HG03439 (cell line): ENCODE data around the gene CASP1.

ENCODE experiments used
- ATAC-seq: cut with Tn5 transposase; IDR thresholded peaks from one replicate; pipeline ENCODE4 v1.9.1; 2021; ENCODE audit warnings: mild to moderate bottlenecking, moderate library complexity; ENCODE audit not compliant: unreplicated experiment

CASP1 gene

DNA sequence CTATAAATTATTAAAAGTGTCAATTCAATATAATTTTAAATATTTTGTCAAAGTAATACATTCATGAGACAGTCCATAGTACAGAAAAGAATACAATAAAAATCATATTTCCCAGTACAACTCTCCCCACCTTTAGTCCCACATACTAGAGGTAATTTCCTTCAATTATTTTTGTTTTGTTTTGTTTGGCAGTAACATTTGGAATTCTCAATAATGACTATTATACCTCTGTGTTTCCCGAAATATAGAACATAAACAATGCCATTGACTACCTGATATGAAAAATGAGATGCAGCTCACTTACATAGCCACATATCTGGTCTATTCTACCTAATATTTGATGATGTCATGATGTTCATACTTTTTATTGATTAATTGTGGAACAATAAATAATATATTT lies 42.2 kb downstream of the CASP1 start:
- ATAC-seq: no peak

DNA sequence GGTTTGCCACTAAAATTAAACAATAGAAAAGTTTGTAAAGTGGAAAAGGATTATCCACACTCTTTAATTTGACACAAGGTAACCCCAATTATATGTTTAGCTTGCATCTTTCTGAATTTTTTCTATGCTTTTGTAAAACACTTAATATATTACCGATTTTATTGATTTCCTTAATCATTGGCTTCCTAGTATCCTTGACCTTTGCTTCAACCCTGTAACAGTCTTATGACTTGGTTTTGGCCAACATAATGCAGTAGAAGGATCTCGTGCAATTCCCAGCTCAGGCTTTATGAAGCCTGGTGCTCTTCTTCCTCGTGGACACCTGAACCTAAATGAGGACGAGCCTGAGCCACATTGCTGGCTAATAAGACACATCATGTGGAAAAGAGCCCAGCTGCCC lies 43.0 kb downstream of the CASP1 start:
- ATAC-seq: no peak

DNA sequence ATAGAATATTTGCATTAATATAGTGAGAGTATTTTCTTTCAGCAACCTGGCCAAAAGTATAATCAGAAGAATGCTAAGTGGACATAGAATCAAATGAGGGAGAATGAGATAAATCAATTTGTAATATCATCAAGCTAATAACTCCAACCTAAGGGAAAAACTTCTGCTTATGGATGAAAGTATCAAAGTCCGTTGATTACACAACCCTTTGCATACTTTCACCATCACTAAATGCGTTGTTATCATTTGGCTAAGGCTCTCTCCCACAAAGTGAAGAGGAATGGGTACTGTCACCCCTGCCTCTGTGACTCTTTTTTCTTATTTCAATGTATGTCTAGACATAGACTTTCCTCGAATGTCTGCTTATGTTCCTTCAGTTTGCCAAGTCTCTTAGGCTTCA lies 50.1 kb downstream of the CASP1 start:
- no peak for ATAC-seq

DNA sequence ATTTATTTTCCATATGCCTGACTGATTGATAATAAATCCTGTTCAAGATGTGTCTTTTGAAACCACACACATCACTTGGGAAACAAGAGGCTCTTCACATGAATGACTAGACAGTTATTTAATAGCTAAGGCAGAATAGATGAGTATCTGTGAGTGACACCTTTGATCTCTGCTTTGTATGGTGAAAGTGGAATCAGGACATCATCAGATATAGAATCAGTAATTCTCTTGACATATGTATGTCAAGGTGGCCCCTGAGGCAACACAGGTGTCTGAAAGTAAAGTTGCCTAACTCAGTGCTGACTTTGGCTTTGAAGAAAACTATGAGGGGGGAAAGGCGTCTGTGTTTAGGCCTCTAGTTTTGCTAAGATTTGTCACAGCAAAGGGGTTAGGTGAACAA lies 55.1 kb downstream of the CASP1 start:
- no peak for ATAC-seq
